A673 (cell line): ENCODE measurements around the gene RIPOR2.

Experiments used
- CTCF ChIP-seq: fragments of 300-800, 200-600 bp; sonication (generic); conservative IDR thresholded peaks from 2 replicates; pipeline ENCODE4 v1.5.1; 2017; ENCODE audit warnings: low read depth, mild to moderate bottlenecking, antibody characterized with exemption, low read length, moderate library complexity, mixed read lengths
- EZH2 ChIP-seq: fragments of 200-600 bp; sonication (generic); IDR thresholded peaks from 2 replicates; pipeline ENCODE4 v1.6.1; 2017; ENCODE audit warnings: borderline replicate concordance, low read depth, mild to moderate bottlenecking, mixed read lengths, antibody characterized with exemption, low read length; ENCODE audit not compliant: poor library complexity, severe bottlenecking

DNA sequence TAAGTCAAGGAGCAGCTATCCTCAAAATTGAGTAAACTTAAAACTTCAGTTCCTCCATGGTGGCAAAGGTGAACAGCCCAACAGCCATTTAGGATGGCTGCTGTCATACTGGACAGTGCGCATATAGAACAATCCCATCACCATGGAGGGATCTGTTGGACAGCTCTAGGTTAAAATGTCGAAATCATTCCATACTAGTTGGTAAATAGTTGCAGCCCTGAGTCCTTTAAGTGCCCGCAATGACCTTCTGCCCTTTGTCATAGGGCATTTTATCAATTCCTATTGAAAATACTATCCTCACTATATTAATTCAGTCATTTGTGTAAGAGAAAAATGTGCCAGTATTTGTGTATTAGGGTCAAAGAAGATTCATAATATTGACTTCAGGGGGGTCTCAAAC lies 128.2 kb downstream of the RIPOR2 start:
- TF ChIP-seq CTCF (no peak), EZH2 (no peak)
